ENCODE data around the gene KAZN.

The KAZN gene

DNA sequence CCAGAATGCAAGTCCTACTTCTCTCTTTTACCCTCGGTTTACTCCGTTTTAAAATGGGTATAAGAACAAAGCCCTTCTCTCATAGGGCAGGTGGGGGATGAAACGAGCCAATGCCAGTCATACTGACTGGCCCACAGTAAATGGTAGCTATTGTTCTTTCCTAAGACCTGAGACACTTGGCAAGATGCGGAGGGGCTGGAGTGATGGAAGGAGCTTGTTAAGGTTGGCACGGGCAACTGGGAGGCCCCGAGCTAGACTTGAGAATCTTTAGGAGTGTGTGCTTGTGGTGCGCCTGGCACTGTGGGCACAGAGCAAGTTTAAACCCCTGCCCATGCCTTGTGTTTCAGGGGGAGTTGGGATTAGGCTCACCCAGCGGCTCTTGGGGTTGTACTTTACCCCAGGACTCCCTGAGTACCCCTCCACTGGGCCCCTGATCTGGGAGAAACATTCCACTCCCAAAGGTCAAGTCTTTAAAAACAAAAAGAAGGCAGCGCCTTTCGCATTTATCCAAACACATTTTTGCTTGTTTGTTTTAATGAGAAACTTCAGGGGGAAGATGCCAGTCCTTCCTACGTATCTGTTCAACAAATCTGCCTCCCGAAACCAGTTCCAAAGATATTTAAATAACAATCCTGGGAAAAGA lies 314.5 kb downstream of the KAZN start:
- DNase-seq (ENCODE audit: low read depth in 2 of 2) = no peak

GRCh38 chr1:14913482-14914177 lies 315.1 kb downstream of the KAZN start:
- no peak for DNase-seq (ENCODE audit: low read depth in 2 of 2)

DNA sequence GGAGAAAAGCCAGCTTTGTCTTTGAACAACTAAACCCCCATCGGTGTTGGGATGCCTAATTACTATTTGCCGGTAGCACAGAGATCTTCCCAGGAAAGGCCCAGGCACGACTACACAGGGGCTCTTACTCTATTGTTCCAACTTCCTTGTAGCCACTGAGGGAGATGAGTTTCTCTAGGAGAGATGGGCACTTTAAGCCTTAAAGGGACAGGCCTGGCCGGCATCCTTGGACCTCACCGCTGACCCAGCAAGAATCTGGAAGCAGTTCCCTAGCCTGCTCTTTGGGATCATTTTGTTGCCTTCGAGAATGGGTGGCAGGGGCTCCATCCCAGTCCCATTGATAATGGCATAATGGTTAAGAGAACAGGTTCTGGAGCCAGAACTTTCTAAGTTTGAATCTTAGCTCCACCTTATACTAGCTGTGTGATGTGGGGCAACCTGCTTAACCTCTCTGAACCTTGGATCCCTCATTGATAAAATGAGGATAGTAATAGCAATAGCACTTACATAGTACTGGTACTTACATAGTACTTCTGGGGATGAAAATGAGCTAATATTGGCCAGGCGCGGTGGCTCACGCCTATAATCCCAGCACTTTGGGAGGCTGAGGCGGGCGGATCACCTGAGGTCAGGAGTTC lies 316.0 kb downstream of the KAZN start:
- DNase-seq (ENCODE audit: low read depth in 2 of 2) = no peak

- DNase-seq (ENCODE audit: low read depth in 2 of 2) = no peak
These were observed 317.0 kb downstream of the KAZN start for GRCh38 chr1:14915356-14916054.

DNA sequence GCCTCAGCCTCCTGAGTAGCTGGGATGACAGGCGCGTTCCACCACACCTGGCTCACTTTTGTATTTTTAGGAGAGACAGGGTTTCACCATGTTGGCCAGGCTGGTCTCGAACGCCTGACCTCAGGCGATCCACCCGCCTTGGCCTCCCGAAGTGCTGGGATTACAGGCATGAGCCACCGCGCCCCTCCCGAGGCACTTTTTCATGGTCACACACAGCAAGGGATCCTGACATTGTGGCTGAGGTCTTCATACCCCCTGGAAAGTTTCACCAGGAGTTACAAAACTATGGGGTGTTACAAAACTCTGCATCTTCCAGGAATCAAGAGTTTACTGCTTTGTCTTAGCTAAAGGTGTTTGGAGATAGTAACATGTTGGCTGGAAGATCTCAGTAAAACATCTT lies 320.8 kb downstream of the KAZN start:
- DNase-seq (ENCODE audit: low read depth in 2 of 2) = no peak

DNA sequence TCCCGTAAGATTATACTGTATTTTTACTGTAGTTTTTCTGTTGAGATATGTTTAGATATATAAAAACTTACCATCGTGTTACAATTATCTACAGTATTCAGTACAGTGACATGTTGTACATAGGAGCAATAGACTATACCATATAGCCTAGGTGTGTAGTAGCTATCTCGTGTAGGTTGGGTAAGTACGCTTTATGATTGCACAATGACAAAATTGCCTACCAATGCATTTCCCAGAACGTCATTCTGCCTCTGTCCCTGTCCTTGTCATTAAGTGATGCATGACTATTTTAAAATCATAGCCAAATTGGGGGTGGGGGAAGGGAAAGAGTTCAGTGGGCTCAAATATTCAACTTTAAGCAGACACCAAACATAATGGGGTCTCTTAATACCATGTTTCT lies 321.3 kb downstream of the KAZN start:
- no peak for DNase-seq (ENCODE audit: low read depth in 2 of 2)

DNA sequence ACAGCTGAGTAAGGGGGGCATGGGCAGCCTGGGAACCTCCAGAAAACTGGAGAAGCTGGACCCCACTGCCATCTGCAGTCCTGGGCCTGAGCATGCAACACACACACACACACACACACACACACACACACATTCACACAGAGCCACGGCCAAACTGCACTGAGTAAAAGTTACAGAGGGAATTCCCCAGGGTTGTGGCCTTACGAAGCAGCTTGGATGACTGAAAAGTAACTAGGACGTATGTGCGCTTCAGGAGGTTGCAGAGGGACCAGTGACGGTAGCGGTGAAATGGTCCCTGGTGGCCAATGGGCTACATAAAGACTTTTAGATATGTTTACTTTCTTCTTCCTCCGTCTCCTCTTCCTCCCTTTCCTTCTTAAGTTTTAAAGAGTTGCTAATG lies 322.6 kb downstream of the KAZN start:
- no peak for DNase-seq (ENCODE audit: low read depth in 2 of 2)

DNA sequence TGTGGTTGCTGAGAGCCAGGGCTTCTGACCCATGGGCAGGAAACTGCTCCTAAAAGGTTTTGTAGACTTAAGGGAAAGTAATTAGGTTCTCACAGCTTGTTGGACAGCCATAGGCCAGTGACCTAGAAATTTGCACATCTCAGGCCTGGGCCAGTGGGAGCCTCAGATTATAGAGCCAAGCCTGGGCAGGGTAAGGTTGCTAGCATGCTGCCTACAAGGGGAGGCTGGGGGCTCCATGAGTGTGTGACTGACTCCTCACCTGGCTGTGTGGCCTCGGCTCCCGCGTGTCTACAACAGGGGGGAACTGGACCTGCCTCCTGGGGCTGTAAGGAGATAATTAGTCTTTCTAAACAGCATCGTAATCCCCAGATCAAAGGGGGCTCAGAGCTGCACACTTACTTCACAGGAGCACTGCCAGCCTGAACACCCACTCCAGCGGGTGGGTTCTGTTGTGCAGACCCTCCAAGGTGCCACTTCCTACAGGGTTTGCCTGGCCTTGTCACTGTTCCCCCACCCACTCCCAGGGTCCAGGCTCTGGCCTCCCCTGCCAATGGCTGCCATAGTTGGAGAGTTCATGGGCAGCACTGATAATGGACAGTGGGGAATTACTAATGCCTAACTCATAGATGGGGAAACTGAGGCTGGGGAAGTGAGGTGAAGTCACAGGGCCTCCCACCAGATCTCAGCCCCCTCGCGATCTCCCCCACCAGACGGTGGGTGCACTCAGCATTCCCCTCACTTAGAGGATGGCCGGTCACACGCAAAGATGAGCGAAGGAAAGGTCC lies 324.6 kb downstream of the KAZN start:
- DNase-seq (ENCODE audit: low read depth in 2 of 2) = no peak

GRCh38 chr1:14923727-14924452 lies 325.4 kb downstream of the KAZN start:
- no peak for DNase-seq (ENCODE audit: low read depth in 2 of 2)

- no peak for DNase-seq (ENCODE audit: low read depth in 2 of 2)
These were observed 326.2 kb downstream of the KAZN start for GRCh38 chr1:14924455-14925331.

GRCh38 chr1:14925336-14926136 lies 327.1 kb downstream of the KAZN start:
- DNase-seq (ENCODE audit: low read depth in 2 of 2) = no peak

- DNase-seq (ENCODE audit: low read depth in 2 of 2) = no peak
These were observed 327.7 kb downstream of the KAZN start for GRCh38 chr1:14926229-14926628.

DNA sequence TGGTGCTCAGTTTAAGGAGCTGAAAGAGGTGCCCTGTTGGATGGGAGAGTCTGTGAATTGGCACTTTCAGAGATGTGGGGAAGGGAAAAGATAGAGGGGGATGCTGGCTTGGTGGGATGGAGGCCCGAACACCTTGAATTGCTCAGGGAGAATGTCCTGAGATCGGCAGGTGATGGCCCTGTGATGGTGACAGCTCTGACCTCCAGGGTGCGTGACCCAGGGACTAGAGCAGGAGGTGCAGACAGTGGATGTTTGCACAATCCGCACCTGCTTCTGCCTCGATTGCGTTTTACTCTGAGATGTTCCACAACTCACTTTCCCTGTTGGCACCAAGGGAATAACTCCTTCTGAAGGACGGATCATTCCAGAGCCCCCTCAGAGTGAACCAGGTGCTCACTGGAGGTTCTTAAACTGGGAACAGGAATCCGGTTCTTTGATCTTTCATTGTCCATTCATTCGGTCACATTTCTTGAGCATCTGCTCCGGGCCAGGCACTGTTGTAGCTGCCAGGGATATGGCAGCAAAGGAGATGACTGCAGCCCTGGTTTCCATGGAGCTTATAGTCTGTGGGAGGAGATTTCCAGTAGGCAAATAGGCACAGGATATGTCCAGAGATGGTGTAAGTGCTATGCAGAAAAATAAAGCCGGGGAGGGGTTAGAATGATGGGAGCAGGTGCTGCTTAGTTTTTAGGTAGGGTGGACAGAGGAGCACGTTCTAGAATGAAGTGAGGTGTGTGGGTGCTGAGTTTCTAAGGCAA lies 328.5 kb downstream of the KAZN start:
- no peak for DNase-seq (ENCODE audit: low read depth in 2 of 2)

GRCh38 chr1:14928412-14928811 lies 329.9 kb downstream of the KAZN start:
- no peak for DNase-seq (ENCODE audit: low read depth in 2 of 2)

GRCh38 chr1:14928886-14929546 lies 330.5 kb downstream of the KAZN start:
- no peak for DNase-seq (ENCODE audit: low read depth in 2 of 2)

DNA sequence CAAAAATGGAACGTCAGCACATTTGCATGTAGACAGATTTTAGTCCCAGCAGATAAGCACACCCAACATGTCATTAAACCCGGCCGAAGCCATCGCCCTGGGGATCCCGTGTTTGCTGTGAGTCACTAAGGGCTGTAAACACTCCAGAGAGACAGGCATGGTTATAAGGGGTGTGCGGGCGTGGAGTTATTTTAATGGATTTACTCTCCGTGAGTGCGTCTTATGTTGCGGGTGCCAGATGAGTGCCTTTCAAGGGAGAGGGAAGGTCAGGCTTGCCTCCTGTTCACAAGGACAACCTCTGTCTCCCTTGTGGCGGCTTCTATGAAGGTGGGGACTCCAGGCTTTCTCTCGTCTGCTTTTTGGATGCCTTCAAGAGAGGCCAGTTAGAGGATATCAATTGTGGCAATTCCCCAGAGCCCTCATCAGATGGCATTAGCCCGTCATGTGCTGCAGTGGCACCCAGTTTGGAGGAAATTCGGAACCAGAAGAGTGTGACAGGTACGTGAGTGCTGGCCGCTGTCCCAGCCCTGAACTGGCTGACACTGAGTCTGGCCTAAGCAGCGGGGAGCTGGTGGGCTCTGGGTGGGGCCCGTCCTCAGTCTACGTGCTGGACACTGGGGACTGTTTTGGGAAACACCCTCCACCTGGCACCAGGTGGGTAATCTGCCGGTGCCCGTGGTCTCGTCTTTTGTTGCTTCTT lies 331.2 kb downstream of the KAZN start:
- no peak for DNase-seq (ENCODE audit: low read depth in 2 of 2)

DNA sequence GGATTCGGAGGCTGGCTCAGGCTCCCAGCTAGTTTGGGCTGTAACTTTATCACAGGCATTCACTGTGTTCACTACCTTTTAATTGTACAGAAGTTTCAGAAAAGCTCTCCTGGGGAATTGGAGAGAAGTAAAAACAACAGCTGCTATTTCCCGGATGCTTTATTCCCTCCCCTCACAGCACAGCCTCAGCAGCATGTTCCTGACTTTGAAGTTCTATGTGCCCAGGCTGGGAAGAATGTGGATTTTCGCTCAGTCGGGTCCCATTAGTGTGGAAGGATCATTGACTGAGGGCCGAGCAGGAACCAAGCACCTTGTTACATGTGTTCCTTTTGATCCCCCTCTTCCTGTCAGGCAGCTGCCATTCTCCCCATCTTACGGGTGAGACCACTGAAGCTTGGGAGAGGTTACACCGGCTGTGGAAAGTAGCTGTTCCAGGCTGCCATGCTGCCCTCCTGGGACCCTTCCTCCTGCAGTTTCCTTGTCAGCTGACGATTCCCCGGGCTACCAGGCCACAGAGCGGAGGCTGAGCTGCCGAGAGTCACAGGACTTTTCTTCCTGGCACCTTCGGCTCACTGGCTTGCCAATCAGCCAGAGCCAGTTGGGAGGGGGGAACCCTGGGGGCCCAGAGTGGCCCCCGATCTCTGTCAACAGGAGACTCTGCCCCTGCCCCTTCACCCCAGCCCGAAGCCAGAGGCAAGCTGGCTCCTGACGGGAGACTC lies 331.9 kb downstream of the KAZN start:
- no peak for DNase-seq (ENCODE audit: low read depth in 2 of 2)
